Caki2 (cell line): ENCODE results near the gene EMILIN2. TPM values are rescaled to one million over a fixed set of nuclear protein-coding genes. Genes with fewer than 3 reads are reported as not detected.
"Not testable (repeated sequence)": the region's sequence is repeated elsewhere in the genome, so short reads cannot be mapped to it uniquely, and the experiment has no call there.

Source experiments
- DNase-seq: peaks from one replicate; pipeline ENCODE4 v3.0.0-alpha.2; 2015; ENCODE audit warnings: low read depth
- in situ Hi-C: cut with HindIII; loops from 2 replicates; pipeline ENCODE4 v1.10.0; 2016; ENCODE audit warnings: low sequenced_read_pairs, low pct_unique_long_range_greater_than_20kb, mixed read lengths
- total RNA-seq: library from RNA; depleted of rRNA; stranded (reverse); fragments of >200 nt; shearing (Covaris generic); gene quantifications from 2 replicates; pipeline ENCODE4 v1.2.3, GENCODE V29; 2014; ENCODE audit warnings: low replicate concordance

The EMILIN2 gene
- total RNA-seq, 1 experiment from 2014 or later, result 5.8 TPM

DNA sequence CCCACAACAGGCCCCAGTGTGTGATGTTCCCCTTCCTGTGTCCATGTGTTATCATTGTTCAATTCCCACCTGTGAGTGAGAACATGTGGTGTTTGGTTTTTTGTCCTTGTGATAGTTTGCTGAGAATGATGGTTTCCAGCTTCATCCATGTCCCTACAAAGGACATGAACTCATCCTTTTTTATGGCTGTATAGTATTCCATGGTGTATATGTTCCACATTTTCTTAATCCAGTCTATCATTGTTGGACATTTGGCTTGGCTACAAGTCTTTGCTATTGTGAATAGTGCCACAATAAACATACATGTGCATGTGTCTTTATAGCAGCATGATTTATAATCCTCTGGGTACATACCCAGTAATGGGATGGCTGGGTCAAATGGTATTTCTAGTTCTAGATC lies 13.6 kb downstream of the EMILIN2 start:
- in situ Hi-C loops, DNase-seq: not testable (repeated sequence)

DNA sequence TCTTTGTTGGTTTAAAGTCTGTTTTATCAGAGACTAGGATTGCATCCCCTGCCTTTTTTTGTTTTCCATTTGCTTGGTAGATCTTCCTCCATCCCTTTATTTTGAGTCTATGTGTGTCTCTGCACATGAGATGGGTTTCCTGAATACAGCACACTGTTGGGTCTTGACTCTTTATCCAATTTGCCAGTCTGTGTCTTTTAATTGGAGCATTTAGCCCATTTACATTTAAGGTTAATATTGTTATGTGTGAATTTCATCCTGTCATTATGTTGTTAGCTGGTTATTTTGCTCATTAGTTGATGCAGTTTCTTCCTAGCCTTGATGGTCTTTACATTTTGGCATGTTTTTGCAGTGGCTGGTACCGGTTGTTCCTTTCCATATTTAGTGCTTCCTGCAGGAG lies 17.2 kb downstream of the EMILIN2 start:
- DNase-seq, in situ Hi-C loops: not testable (repeated sequence)

GRCh38 chr18:2866465-2866864 lies 19.7 kb downstream of the EMILIN2 start:
- in situ Hi-C loops, DNase-seq: not testable (repeated sequence)

GRCh38 chr18:2869207-2869606 lies 22.4 kb downstream of the EMILIN2 start:
- in situ Hi-C loops, result no loop called here
- no peak for DNase-seq

DNA sequence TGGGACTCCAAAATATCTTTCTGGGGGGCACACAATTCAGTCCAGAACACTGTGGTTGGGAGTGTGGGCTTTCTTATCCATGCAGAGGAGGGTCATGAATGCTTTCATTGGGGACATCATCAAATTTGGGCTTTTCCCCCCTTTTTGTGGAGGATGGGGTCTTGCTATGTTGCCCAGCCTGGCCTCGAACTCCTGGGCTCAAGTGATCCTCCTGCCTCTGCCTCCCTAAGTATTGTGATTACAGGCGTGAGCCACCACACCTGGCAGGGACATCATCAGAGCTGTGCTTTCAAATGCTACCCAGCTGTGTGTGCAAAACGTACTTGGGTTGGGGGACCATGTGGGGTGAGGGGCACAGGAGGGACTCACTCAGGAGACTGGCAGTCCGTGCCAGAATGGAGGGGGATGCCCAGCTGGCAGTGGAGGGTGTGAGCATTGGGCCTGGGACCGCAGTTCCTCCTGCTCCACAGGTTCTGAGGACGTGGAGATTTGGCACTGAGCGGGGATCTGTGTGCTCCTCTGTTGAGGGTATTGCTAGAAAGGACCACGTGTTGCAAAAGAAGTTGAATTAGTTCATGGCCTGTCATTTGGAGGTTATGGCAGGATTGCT lies 24.4 kb downstream of the EMILIN2 start:
- no peak for DNase-seq
- in situ Hi-C loops, result no loop called here

GRCh38 chr18:2872095-2872494 lies 25.3 kb downstream of the EMILIN2 start:
- no peak for DNase-seq
- in situ Hi-C loops, result no loop called here

DNA sequence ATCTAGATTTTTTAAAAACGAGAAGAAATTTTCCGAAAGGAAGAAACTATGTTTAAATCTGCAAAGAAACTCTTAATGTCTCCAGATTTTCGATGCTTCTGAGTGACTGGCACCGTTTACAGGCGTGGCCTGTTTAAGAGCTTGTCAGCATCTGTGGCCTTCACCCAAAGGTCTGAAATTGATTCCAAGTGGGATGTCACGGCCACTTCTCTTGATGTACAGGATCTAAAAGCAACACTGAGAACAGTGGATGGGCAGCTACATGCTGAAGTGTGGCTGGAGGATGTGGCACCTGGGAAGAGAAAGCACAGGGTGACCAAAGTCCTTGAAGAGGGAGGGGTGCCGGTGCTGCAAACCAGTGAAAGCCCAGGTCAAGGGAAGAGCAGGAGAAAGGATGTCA lies 28.0 kb downstream of the EMILIN2 start:
- no peak for DNase-seq
- in situ Hi-C loops, result no loop called here

GRCh38 chr18:2878656-2879330 lies 32.0 kb downstream of the EMILIN2 start:
- no peak for DNase-seq
- in situ Hi-C loops, result no loop called here

DNA sequence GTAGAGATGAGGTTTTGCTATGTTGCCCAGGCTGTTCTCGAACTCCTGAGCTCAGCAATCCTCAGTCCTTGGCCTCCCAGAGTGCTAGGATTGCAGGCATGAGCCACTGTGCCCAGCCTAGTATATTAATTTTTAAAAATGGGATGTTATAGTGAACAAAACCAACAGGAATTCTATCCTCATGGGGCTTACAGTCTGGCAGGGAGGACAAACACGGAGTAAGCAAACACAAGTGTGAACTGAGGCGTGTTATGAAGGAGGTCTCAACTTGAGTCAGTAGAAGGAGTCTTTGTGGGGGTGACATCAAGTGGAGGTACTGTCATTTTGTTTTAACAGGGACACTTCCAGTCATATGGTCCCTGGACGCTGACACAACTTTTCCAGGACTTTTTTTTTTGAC lies 33.1 kb downstream of the EMILIN2 start:
- in situ Hi-C loops, result no loop called here
- DNase-seq, result no peak

- DNase-seq, result no peak
- in situ Hi-C loops, result no loop called here
Measured at GRCh38 chr18:2880473-2880872, 33.7 kb downstream of the EMILIN2 start.

GRCh38 chr18:2881088-2881839 lies 34.5 kb downstream of the EMILIN2 start:
- peak; percentile 80 for DNase-seq
- in situ Hi-C loops, result no loop called here

GRCh38 chr18:2881840-2882195 lies 35.0 kb downstream of the EMILIN2 start:
- no peak for DNase-seq
- in situ Hi-C loops, result no loop called here

GRCh38 chr18:2882201-2882600 lies 35.4 kb downstream of the EMILIN2 start:
- in situ Hi-C loops, result no loop called here
- DNase-seq, result no peak

DNA sequence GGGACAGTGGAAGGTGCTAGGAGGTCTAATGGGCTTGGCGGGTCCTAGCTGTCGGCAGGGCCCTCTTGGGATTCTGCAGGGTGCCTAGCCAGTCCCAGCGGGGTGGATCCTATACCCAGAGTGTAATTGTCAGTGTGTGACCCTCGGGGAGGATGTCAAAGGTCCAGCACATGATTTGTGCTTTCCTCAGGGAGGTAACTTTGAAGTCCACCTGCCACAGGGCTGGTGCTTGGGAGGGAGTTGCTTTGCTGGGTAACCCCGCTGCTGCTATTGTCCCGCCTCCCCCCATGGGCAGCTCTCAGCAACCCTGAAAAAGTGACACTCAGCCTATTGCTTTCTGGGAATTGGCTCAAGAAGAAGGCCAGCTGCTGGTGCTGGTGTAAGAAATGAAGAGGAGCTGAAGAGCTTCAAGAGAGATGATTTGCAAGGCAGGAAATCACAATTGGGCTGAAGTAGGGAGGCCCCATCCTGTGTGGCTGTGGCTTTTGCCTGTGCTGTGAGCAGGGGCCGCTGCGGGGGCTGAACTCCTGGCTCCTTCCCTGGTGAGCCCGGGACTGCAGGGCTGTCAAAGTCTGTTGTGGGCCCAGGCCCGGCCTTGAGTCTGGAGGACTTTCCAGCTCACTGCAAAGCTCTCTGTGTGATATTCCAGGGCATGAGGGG lies 36.4 kb downstream of the EMILIN2 start:
- in situ Hi-C loops, result no loop called here
- DNase-seq, result no peak

DNA sequence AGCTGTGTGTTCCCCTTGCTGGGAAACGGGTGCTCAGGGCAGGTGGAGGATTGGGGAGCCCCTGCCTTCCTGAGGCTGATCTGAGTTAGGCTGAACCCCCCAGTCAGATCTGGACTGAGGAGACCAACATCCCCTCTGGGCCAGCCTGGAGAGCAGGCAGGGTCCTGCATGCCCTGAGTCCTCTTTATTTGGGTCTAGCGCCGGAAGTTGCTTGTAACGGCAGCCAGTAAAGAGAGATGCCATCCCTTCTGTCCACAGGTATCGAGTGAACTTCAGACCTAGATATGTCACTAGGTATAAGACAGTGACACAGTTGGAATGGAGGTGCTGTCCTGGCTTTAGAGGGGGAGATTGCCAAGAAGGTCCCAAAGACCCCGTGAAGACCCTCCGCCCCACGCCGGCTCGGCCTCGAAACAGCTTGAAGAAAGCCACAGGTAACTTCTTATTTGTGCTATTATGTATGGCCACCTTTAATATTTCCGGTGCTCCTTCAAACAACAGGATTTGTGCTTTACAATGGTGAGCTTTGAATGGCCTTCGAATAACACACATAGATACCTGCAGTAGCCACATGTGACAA lies 38.0 kb downstream of the EMILIN2 start:
- no peak for DNase-seq

DNA sequence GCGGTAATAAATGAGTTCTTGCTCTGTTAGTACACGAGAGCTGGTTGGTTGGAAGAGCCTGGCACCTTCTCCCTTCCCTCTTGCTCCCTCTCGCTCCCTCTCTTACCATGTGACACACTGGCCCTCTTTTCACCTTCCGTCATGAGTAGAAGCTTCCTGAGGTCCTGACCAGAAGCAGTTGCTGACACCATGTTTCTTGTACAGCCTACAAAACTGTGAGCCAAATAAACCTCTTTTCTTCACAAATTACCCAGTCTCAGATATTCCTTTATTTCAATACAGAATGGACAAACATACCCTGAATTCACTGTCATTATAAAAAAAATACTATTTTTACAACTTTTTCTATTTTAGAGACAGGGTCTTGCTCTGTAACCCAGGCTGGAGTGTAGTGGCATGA lies 40.7 kb downstream of the EMILIN2 start:
- DNase-seq, result no peak
- in situ Hi-C loops, result no loop called here

More for the DNA sequence above, 38.0 kb downstream of the EMILIN2 start:
- in situ Hi-C loops, result no loop called here

- in situ Hi-C loops, result no loop called here
Measured at GRCh38 chr18:2889761-2890192, 43.0 kb downstream of the EMILIN2 start.

GRCh38 chr18:2890606-2891005 lies 43.8 kb downstream of the EMILIN2 start:
- in situ Hi-C loops, result no loop called here
- DNase-seq, result no peak

More at GRCh38 chr18:2889761-2890192, 43.0 kb downstream of the EMILIN2 start:
- no peak for DNase-seq
